ENCODE data around the gene ZNF771.

DNA sequence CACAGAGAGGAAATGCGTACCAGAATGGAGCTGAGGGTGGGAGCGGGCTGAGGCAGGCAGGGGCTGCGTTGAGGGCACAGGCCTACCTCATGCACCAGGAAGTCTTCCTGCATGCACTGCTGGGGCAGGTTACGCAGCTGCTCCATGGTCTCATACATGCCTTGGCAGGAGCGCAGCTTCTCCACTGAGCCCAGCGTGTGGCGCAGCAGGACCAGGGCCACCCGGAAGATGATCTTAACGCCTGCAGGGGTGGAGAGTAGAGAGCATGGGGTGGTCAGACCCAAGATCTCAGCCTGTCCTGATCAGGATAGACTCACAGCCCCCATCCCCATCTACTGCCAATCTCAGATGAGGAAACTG lies 48.8 kb upstream of the ZNF771 start:
- TF ChIP-seq SMC3 (IDR thresholded peaks at IDR 0.05) (no peak), POLR2A (IDR thresholded peaks at IDR 0.05; ENCODE audit: low read length) (no peak), RAD21 (conservative IDR thresholded peaks at IDR 0.05 in 1 of 2, IDR thresholded peaks at IDR 0.05 in 1 of 2) (no peak), ESRRA (IDR thresholded peaks at IDR 0.05; ENCODE audit: borderline replicate concordance, low read length) (no peak), KDM1A (IDR thresholded peaks at IDR 0.05; ENCODE audit: low read depth) (no peak), JUNB (IDR thresholded peaks at IDR 0.05) (no peak), RFX5 (IDR thresholded peaks at IDR 0.05) (no peak), RNF2 (IDR thresholded peaks at IDR 0.05; ENCODE audit: borderline replicate concordance, low read depth) (no peak), EP300 (IDR thresholded peaks at IDR 0.05) (no peak)
- TF ChIP-seq, protein P1, sequence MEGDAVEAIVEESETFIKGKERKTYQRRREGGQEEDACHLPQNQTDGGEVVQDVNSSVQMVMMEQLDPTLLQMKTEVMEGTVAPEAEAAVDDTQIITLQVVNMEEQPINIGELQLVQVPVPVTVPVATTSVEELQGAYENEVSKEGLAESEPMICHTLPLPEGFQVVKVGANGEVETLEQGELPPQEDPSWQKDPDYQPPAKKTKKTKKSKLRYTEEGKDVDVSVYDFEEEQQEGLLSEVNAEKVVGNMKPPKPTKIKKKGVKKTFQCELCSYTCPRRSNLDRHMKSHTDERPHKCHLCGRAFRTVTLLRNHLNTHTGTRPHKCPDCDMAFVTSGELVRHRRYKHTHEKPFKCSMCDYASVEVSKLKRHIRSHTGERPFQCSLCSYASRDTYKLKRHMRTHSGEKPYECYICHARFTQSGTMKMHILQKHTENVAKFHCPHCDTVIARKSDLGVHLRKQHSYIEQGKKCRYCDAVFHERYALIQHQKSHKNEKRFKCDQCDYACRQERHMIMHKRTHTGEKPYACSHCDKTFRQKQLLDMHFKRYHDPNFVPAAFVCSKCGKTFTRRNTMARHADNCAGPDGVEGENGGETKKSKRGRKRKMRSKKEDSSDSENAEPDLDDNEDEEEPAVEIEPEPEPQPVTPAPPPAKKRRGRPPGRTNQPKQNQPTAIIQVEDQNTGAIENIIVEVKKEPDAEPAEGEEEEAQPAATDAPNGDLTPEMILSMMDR (IDR thresholded peaks at IDR 0.05): no peak
- TF ChIP-seq, protein P2, sequence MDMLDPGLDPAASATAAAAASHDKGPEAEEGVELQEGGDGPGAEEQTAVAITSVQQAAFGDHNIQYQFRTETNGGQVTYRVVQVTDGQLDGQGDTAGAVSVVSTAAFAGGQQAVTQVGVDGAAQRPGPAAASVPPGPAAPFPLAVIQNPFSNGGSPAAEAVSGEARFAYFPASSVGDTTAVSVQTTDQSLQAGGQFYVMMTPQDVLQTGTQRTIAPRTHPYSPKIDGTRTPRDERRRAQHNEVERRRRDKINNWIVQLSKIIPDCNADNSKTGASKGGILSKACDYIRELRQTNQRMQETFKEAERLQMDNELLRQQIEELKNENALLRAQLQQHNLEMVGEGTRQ (IDR thresholded peaks at IDR 0.05): no peak
